PC-9 (cell line): ENCODE results near the gene TENM4.

Experiments
- EZH2 ChIP-seq: fragments of 200-600 bp; sonication (generic); IDR thresholded peaks from 2 replicates; pipeline ENCODE4 v1.8.0; 2017; ENCODE audit warnings: antibody characterized with exemption, low read depth
- TF ChIP-seq, protein P1 (sequence below): fragments of 200-600 bp; sonication (generic); conservative IDR thresholded peaks from 2 replicates; pipeline ENCODE4 v1.6.1; 2017; ENCODE audit warnings: mixed run types, antibody characterized with exemption, mild to moderate bottlenecking, moderate library complexity

DNA sequence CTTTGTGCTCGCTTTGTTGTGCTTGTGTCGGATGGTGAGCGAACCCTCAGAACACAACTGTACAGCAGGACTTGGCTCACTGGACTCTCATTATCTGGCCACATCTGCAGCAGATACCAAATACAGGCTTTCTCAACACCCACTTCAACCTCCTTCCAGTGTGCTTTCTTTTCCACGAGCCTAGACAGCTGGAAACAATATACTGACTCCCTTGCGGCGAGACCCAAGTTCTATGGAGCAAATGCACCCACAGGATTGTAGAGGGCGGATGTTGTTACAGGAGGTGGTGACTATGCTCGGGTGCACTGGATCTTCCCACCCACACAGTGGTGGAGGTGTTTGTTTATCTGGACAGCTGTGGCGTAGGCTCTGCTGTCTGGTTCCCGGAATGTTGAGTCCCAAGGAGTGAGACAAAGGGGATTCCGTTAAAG, 204.3 kb downstream of the TENM4 start:
- TF ChIP-seq, protein P1, sequence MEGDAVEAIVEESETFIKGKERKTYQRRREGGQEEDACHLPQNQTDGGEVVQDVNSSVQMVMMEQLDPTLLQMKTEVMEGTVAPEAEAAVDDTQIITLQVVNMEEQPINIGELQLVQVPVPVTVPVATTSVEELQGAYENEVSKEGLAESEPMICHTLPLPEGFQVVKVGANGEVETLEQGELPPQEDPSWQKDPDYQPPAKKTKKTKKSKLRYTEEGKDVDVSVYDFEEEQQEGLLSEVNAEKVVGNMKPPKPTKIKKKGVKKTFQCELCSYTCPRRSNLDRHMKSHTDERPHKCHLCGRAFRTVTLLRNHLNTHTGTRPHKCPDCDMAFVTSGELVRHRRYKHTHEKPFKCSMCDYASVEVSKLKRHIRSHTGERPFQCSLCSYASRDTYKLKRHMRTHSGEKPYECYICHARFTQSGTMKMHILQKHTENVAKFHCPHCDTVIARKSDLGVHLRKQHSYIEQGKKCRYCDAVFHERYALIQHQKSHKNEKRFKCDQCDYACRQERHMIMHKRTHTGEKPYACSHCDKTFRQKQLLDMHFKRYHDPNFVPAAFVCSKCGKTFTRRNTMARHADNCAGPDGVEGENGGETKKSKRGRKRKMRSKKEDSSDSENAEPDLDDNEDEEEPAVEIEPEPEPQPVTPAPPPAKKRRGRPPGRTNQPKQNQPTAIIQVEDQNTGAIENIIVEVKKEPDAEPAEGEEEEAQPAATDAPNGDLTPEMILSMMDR = no peak
- TF ChIP-seq EZH2 = no peak
